ENCODE results near the gene PWWP2B. TPM values are rescaled to one million over a fixed set of nuclear protein-coding genes. Genes with fewer than 3 reads are reported as not detected.

PWWP2B gene
- total RNA-seq, 1 donor from 2014 or later: 27.1 TPM

DNA sequence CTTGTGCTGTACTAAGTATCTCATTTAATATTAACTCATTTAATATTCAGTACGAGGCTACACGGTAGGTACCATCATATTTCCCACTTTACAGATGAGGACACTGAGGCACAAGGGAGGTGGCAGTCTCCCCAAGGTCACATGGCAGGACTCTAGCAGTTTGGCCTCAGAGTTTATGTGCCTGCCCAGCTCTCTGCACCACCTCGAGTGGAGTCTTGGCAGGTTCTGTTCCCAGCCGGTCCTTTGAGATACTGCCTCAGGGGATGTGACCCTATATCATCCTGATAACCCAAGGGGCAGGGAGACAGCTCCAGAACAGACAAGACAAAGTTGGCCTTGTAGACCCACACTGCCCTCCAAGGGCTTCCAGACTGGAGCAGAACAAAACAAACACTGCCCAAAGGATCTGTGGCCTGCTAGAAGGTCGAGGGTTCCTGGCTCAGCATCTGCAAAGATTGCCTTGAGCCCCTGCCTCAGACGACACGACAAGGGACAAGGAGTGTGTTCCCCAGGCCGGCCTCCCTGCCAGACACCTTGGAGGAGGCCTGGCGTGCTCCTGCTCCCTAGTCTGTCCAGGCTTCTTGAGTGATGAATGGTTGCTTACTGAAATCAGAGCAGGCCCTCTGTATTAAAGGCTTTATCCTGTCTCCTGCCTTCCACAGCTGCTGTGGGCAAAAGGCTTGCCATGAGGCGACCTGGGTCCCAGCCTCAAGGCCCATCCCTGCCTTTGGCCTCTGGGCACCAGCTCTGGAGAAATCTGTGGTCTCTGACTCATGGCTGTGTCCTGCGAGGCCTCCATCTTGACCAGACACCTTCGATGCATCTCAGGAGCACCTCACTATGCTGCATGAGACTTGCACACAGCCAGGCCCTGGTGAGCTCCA lies 3.9 kb upstream of the PWWP2B start:
- no peak overlapping the region for H3K4me3 ChIP-seq (ENCODE audit: low read depth, low read length)
- H3K36me3 ChIP-seq (ENCODE audit: control insufficient read depth, insufficient read depth, low read length): no peaks in the 10 kb centered on the region
- TF ChIP-seq, protein P1, sequence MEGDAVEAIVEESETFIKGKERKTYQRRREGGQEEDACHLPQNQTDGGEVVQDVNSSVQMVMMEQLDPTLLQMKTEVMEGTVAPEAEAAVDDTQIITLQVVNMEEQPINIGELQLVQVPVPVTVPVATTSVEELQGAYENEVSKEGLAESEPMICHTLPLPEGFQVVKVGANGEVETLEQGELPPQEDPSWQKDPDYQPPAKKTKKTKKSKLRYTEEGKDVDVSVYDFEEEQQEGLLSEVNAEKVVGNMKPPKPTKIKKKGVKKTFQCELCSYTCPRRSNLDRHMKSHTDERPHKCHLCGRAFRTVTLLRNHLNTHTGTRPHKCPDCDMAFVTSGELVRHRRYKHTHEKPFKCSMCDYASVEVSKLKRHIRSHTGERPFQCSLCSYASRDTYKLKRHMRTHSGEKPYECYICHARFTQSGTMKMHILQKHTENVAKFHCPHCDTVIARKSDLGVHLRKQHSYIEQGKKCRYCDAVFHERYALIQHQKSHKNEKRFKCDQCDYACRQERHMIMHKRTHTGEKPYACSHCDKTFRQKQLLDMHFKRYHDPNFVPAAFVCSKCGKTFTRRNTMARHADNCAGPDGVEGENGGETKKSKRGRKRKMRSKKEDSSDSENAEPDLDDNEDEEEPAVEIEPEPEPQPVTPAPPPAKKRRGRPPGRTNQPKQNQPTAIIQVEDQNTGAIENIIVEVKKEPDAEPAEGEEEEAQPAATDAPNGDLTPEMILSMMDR (IDR thresholded peaks at IDR 0.05; ENCODE audit: insufficient read depth, low read length, poor library complexity, severe bottlenecking): no peak
- no peak for DNase-seq (ENCODE audit: low read depth)
- peaks cover 12% of the 10 kb centered on the region for H3K27me3 ChIP-seq (ENCODE audit: control insufficient read depth, insufficient read depth, low read length)

DNA sequence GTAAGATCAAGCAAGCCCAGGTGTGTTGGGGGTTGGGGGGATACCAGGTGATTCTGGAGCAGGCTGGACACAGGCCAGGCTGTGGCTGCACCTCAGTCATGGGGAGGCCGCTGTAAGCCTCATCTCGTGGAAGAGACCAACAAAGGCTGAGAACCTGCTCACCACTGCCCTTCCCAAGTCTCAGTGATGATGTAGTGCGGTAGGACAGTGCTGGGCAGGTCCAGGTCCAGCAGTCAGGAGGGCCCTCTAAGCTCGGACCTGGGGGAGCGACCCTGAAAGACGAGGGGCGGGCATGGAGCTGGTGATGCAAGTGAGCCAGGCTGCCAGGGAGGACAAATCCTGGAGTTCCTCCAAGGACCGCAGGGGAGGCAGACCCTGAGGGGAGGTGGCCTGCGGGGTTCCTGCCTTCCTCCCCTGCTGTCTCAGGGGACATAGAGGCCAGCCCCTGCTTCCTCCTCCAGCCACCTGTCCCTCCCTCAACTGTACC lies 3.3 kb upstream of the PWWP2B start:
- TF ChIP-seq, protein P1 (IDR thresholded peaks at IDR 0.05; ENCODE audit: insufficient read depth, low read length, poor library complexity, severe bottlenecking): no peak
- Histone ChIP-seq H3K27me3 (ENCODE audit: control insufficient read depth, insufficient read depth, low read length) (peaks cover 12% of the 10 kb centered on the region), H3K4me3 (ENCODE audit: low read depth, low read length) (no peak overlapping the region), H3K36me3 (ENCODE audit: control insufficient read depth, insufficient read depth, low read length) (no peaks in the 10 kb centered on the region)
- no peak for DNase-seq (ENCODE audit: low read depth)

DNA sequence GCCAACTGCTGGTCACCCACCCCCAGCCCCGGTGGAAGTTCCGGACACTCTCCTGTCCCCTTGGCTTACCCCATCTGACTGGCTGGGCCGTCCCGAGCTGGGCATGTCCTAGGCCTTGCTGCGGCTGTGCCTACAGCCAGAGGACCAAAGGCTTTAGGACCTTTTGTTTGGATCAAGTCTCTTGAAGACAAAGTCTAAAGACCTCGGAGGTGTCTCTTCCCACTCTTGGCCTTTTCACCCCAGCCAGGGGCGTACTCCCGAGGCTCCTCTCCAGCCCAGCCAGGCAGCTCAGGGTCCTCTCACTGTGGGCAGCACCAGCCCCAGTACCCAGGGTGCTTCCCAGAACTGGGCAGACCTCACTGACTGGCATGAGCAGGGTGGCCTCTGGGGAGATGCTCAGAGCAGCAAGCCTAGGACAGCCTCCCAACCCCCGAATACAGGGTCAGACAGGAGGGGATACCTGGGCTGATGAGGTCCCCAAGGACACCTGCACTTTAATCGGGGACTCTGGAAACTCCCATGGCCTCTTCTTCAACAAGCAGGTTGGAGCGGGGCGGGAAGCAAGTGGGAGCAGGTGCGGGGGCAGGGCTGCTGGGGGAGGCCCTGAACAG lies 2.7 kb upstream of the PWWP2B start:
- H3K36me3 ChIP-seq (ENCODE audit: control insufficient read depth, insufficient read depth, low read length): no peaks in the 10 kb centered on the region
- TF ChIP-seq, protein P1 (IDR thresholded peaks at IDR 0.05; ENCODE audit: insufficient read depth, low read length, poor library complexity, severe bottlenecking): no peak
- H3K4me3 ChIP-seq (ENCODE audit: low read depth, low read length): no peak overlapping the region
- DNase-seq (ENCODE audit: low read depth): no peak
- peaks cover 6% of the 10 kb centered on the region for H3K27me3 ChIP-seq (ENCODE audit: control insufficient read depth, insufficient read depth, low read length)

DNA sequence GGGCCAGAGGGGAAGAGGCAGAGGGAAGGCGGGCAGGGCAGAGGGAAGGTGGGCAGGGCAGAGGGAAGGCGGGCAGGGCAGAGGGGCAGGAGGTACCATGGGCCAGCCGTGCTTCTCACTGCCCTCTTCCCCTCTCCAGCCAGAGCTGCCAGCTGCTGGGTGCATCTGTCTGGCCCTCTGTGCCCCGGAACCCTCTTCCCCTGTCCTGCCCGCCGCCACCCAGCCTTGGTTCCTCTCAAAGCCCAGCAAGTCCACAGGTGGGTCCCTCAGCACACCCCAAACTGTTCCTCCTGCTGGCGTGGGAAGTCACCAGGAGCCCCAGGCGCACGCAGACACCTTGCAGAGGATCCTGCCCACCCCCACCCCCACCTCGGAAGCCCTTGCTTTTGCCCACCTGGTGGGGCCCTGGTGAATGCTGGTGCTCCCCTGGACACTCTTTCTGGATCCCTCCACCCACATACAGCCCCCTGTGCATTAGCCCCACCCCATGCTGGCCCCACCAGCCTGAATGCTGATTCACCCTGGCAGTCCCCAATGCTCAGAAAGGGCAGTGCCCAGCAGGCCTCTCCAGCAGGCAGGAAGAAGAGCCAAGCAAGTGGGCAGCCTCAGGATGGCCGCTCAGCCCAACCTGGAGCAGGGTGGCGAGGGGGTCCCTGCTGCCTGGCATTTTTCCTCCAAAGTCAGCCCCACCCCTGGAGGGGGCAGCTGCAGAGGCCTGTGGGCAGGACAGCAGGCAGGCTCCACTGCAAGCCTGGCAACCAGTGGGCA lies 1.9 kb upstream of the PWWP2B start:
- no peak for DNase-seq (ENCODE audit: low read depth)
- TF ChIP-seq, protein P1 (IDR thresholded peaks at IDR 0.05; ENCODE audit: insufficient read depth, low read length, poor library complexity, severe bottlenecking): no peak
- no peaks in the 10 kb centered on the region for H3K36me3 ChIP-seq (ENCODE audit: control insufficient read depth, insufficient read depth, low read length)
- no peak overlapping the region for H3K4me3 ChIP-seq (ENCODE audit: low read depth, low read length)
- no peaks in the 10 kb centered on the region for H3K27me3 ChIP-seq (ENCODE audit: control insufficient read depth, insufficient read depth, low read length)

DNA sequence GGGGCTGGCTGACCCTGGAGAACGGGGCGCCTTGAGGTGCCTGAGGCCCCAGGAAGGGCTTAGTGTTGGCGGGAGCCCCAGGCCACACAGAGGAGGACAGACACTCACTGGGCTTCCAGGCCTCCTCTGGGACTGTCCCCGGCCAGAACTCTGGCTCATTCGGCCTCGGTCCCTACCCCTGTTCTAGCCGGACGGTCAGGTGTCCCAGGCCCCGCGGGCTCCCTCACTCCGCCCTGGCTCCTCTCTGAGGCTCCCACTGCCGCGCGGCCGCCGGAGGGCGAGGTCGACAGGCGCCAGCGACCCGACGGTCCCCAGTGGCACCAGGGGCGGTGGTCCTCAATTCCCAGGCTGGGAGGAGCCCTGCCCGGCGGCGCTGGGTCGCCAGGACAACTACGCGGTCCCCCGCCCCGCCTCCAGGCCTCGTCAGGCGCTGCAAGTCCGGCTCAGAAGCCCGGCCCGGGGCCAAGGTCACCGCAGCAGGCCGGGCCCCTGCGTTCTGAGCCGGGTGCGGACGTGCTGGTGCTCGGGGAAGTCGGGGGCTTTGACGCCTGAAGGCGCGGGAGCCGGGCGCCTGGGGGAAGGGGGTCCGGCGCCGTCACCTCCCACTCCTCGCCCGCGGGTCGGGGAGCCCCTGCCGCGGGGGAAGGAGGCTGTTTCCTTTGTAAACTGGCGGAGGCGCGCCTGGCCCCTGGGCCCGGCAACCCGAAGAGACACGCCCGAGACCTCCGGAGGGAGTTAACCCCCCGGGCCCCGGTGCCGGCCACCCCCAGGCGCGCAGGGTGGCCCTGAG lies 1.1 kb upstream of the PWWP2B start:
- TF ChIP-seq, protein P1 (IDR thresholded peaks at IDR 0.05; ENCODE audit: insufficient read depth, low read length, poor library complexity, severe bottlenecking): no peak
- Histone ChIP-seq H3K4me3 (ENCODE audit: low read depth, low read length) (peak overlapping the region; percentile 70), H3K36me3 (ENCODE audit: control insufficient read depth, insufficient read depth, low read length) (no peaks in the 10 kb centered on the region), H3K27me3 (ENCODE audit: control insufficient read depth, insufficient read depth, low read length) (no peaks in the 10 kb centered on the region)
- no peak for DNase-seq (ENCODE audit: low read depth)

Data from kidney epithelial cell (primary cell).